Activated effector memory CD4-positive, alpha-beta T cell treated with anti-CD3 and anti-CD28 coated beads, Interleukin-2, amount 50 U/mL, for 16 hours (primary cell): ENCODE results near the gene SNAPC1.
"Not testable (repeated sequence)": the region's sequence is repeated elsewhere in the genome, so short reads cannot be mapped to it uniquely, and the experiment has no call there.

Experiments
- DNase-seq: peaks from one replicate; pipeline ENCODE4 v3.0.0-alpha.2; 2020

SNAPC1 gene

DNA sequence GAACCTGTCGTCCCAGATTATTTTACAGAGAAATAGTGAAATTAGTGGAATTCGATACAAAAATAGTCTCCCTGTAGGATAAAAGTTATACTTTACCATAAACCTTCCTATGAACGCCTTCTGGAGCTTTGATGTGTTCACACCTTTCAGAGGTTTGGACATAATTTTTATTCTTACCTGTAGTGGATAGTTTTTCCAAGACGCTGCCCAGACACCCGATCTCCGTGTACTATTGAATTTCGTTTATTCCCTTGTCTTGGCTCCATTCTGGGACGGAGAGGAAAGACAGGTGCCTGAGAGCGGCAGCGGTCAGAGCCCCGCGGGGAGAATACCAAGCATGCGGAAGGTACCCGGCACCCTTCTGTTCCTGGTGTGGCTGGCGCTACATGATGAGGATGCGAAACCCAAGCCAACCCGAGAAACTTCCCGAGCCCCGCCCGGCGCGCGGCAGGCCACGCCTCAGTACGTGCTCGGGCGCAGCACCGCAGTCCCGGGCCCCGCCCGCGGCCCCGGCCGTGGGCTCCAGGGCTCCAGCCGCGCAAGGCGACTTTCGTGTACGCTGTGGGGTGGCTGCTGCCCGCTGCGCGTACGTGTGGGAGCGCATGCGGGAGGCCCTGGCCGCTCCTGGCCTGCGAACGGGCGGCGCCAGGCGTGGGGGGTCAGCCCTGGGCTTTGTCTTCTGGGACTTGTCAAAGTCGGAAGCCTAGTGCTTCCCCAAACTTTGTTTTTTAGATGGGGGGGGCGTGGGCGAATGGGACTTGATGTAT, 11.3 kb upstream of the SNAPC1 start:
- peak; percentile 92 for DNase-seq

DNA sequence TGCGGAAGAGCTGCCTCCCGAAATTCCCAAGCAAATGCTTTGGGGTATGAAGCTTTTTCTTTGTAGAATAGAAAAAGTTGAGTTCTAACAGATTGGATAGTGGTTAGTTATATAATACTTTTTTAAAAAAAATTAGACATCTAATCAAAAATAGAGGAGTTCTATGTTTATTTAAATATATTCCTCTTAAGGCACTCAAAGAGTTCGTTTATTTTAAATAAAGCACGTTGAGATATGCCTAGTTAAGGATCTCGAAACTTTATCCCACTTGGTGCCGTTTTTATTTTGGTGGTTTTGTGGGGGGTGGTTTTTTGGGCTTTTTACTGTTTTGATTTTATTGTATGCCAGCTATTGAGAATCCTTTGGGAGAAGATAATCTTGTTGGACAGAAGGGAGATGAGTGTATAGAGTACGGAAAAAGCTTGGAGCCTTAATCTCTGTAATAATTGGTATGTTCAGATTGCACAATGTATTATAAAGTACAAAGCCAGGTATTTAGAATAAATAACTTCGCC, 10.7 kb upstream of the SNAPC1 start:
- DNase-seq: no peak

DNA sequence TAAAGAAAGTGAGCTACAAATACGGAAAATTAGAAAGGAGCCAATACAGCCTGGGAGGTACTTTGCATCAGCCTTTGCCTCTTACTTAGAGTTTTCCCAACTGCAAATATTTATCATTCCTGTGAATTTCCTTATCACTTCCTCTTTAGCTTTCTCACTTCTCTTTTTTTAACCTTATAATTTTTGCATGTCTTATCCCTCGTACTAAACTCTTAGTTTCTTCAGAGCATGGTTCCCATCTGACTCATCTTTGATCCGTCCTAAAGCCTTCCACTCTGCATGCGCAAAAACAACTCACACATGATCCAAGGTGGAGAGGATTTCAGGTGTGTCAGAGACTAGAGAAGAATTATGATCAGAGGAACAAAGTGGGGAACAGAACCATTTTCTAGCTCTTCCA, 9.6 kb upstream of the SNAPC1 start:
- DNase-seq: no peak

DNA sequence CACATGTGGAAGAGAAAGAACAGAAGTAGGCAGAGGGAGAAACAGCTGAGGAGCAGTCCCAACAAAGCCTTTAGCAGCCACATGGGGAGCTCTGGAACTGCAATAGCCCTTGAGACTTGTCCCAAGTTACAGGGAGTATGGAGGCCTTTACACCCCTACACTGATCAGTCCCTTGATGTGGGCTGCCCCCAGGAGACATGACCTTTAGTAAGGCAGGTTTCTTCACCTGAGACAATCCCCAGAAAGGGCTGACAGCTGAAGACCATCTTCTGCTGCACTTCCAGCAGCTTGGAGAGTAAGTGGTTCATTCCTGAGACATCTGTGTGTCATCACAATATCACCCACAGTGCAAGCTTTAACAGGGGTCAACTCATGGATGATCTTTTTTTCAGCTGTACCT, 8.6 kb upstream of the SNAPC1 start:
- DNase-seq: no peak

DNA sequence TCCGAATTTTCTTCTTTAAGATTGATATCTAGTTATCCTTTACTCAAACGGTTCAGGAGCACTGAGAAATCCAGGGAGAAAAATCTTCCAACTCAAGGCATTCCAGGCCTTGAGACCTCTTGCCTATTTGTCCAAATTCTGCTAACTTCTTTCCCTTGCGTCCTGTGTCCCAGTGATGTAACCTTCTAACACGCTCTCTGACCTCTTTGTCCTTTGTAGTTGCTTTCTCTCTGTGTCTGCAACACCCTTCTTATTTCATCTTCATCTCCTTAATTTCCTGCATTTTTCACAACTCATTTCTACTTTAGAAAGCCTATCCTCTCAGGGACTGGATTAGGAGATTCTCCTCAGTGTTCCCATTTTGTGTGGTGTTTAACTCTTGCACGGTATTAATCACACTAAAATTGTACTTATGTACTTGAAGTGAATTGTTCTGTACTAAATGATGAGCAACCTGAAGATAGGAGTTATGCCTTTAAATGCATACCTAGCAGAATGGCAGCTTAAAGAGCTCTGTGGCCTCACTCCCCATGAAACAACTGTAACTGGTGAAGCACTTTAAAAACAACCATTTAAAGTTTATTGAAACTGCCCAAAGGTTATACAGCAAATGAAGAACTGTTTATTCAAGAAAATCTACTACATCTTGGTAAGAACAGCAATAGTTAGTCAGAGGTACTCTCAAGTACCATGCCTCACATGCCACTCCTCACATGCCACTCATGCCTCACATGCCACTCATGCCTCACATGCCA, 7.4 kb upstream of the SNAPC1 start:
- DNase-seq: no peak

DNA sequence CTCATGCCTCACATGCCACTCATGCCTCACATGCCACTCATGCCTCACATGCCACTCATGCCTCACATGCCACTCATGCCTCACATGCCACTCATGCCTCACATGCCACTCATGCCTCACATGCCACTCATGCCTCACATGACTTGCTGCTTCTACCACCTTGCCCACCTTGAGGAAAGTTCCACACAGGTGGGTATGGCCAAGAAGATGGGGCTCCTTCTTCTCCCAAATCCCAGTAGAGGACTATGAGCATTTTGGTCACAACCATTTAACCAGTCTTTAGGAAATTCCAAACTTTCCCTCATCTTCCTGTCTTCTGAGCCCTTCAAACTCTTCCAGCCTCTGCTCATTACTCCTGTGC, 6.9 kb upstream of the SNAPC1 start:
- not testable (repeated sequence) for DNase-seq

DNA sequence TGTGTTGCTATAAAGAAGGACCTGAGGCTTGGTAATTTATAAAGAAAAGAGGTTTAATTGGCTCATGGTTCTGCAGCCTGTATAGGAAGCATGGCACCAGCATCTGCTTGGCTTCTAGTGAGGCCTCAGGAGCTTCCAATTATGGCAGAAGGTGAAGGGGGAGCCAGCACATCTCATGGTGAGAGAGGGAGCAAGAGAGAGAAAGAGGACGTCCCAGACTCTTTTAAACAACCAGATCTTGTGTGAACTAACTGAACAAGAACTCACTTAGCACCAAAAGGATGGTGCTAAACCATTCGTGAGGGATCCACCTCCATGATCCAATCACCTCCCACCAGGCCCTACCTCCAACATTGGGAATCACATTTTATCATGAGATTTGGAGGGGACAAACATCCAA, 6.1 kb upstream of the SNAPC1 start:
- DNase-seq: no peak

DNA sequence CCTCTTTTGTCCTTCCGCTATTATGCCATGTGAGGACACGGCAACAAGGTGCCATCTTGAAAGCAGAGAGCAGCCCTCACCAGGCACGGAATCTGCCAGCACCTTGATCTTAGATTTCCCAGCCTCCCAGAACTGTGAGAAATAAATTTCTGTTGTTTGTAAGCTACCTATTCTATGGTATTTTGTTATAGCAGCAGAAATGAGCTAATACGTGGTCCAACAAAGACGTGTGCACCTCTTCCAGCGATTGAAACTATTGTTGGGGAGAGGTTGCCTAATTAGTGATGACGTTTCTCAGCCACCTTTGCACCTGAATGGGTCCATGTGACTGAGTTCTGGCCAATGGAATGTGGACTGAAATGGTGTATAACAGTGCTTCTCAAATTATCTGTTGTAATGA, 2.3 kb upstream of the SNAPC1 start:
- no peak for DNase-seq

DNA sequence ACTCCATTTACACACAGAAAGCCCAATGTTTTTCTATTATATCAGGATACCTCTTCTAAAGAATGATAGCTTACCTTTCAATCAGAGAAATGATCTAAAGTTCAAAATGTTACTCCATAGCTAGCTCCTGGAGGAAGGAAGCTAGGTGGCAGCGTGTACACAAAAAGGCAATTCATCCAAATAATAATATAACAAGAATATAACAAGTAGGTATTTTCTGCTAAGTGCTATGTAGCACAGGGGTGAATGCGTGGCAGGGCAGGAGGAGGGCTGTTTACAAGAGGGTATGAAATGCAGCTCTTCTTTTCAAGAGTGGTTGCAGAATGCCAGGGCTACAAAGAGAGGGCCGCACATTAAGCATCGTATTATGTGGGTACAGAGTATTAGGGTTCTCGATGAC, 663 bp upstream of the SNAPC1 start:
- DNase-seq: no peak

DNA sequence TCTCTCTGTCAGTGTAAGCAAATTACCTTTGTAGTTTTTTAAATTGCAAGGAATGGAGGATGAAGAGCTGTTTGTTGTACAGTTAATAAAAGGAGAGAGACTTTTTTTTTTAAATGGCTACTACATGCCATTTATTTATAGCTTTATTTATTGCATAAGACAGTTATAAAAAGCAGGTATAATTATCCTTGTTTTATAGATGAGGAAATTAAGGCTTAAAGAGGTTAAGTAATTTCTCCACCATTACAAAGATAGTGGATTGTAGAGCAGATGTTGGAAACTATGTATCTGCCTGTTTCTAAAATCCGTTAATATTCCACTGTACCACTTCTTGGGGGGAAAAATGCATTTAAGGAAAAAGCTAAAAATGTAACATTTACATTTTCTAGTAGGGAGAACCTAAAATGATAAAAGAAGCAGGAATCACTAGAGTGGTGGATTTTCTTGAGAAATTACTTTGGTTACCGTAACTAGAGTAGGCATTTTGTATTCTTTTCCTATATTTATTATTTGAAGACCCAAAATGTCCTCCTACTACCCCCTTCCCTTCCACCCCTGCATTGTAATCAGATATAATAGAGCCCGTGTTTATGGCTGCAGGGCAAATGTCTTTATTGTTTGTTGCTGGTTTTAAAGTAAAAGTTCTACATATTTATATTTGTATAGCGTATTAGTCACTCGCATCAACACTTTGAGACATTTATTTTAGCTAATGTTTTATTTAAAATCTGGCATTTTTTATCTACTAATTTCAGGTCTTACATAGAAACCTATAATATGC, 2.3 kb downstream of the SNAPC1 start:
- DNase-seq: no peak

DNA sequence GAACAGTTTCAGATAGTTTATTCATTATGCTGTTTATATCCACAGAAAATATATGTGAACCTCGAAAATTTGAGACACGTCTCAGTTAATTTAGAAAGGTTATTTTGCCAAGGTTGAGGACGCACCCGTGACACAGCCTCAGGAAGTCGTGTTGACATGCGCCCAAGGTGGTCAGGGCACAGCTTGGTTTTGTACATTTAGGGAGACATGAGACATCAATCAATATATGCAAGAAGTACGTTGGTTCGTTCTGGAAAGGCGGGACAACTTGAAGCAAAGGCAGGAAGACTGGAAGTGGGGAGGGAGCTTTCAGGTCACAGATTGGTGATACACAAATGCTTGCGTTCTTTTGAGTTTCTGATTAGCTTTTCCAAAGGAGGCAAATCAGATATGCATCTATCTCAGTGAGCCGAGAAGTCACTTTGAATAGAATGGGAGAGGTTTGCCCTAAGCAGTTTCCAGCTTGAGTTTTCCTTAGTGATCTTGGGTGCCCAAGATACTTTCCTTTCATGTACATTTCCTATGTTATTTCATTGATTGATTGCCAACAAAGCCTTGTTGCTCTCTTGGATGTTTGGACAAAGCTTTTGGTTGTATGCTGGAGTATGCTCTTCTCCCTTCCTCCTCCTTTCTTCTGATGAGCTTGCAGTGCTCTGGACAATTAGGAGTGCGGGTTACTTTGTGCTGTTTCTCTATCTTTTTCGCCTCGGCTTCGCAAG, 3.2 kb downstream of the SNAPC1 start:
- no peak for DNase-seq

DNA sequence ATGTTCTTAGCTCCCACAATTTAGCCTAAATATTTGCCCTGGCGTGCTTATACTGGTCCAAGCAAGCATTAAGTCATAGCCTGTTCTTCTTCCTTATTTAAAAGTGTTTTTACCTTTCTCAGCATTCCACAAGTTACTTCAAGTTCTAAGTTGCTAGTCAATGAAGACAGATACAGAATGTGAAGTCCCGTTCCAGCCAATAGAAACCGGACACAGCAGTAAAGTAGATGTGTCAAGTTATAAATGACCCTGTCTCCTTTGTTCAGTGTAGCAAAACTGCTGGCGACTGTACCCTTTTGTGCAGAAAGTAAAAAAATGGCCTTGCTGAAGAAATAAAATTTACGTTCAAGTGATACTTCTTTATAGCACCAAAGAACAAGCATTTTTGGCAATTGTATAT, 3.9 kb downstream of the SNAPC1 start:
- DNase-seq: no peak

DNA sequence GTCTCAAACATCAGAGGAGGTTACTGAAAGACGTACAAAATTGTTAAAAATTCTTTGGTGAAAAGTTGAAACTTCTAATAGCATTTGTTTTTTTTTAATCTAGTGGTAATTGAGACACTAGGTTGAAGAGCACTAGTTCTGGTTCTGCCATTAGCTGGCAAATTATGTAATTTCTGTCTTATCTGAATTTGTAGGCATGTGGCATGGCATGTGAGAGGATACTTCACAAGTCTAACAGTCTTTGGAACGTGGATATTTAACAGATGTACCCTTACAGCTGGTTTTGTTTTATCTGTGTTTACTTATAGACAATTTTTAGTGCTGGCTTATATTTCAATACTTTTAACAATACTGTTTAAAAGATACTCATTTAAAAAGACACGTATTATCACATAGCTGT, 6.0 kb downstream of the SNAPC1 start:
- no peak for DNase-seq

DNA sequence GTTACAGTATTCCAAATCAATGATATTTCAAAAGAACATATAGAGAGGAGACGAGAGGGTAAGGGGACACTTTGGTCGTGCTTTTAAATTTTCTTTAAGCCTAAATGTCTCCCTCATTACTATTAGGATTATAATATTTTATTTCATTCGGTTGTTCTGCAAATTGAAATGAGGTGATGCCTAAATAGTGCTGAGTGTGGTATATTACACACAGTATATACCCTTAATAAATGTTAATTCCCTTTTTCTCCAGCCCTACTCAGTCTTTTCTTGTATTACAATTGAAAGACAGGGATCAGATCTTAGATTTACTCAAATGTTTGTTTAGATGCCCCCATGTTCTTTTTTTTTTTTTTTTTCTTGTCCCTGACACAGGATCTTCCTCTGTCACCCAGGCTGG, 7.7 kb downstream of the SNAPC1 start:
- DNase-seq: no peak

DNA sequence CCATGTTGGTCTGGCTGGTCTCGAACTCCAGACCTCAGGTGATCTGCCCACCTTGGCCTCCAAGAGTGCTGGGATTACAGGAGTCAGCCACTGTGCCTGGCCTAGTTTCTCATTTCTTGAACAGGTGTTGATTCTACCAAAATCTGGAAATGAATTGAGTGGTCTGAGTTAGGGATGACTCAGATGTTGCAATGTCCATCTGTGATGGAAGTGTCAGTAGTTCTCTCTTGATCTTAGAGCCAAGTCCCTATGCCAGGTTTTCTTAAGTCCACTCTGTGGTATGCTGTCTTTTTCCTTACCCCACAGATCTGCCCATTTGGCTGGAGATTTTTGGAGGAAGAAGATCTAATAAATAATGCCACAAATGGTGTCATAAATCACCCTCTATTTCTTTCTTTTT, 12.6 kb downstream of the SNAPC1 start:
- DNase-seq: no peak

DNA sequence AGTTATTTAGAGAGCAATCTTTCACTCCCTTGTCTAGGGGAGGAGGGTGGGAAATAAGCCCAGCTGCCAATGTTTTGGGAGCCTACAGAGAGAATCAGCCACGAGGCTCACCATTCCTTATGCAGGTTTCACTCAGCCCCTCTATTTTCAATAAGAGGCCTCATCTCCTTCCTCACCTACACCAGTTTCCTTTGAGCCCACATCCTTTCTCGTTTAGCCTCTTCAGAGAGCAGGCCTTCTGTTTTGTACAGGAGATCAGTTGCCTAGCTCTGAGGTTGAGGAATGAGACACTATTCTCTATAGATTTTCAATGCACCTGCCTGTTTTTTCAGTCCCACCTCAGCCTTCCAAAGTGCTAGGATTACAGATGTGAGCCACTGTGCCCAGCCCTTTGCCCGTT, 17.9 kb downstream of the SNAPC1 start:
- DNase-seq: no peak

DNA sequence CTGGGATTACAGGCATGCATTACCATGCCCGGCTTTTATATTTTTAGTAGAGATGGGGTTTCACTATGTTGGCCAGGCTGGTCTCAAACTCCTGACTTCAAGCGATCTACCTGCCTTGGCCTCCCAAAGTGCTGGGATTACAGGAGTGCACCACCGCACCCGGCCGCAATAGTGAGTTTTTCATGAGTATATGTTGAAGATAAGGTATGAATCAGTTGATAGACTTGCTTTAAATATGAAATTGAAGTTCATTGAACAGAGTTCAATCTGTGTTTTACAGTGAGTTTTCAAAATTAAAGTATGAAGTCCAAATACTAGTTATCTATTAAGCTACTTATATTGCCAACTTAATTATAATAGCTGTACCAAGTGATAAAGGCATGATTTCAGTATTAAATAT, 35.1 kb downstream of the SNAPC1 start:
- no peak for DNase-seq

DNA sequence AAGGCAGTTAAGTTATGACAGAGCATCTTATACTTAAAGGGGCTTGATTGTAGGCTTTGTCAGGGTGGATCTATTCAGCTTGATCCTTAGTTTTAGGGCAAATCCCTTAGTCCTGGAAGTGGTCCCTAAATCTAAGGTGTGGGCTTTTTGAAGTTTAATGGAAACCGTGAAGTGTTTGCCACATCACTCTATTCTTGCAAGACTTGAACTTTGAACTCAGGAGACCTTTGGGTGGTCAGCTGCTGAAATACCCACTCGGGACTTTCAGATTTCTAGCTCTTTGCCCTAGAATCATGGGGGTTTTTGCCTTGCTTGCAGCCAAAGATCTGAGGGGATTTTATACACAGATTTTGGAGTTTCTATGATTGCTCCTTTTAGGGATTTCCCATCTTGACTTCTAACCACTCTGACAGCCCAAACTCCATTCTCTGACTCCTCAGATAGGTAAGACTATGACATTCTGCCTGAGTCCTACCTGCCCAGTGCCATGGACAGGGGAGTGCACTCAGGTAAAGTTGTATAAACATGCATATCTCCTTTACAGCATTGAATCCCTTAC, 39.9 kb downstream of the SNAPC1 start:
- DNase-seq: no peak

DNA sequence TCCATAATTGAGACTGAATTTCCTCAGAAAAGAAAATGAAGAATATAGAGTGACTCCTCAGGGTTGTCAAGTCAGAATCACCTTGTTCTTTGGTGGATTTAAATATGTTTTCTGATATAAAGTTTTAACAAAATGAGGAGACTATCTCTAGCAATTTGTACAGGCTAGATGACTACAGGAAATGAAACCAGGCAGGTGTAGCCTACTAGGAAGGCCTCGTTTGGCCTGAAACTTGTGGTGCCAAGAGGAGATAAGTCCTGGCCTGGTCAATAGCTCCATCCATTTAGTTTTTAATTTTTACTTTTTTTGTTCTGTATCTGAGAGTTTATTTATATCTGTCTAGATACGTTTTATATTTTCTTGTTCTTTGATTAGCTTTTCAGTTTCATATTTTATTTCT, 41.5 kb downstream of the SNAPC1 start:
- no peak for DNase-seq

DNA sequence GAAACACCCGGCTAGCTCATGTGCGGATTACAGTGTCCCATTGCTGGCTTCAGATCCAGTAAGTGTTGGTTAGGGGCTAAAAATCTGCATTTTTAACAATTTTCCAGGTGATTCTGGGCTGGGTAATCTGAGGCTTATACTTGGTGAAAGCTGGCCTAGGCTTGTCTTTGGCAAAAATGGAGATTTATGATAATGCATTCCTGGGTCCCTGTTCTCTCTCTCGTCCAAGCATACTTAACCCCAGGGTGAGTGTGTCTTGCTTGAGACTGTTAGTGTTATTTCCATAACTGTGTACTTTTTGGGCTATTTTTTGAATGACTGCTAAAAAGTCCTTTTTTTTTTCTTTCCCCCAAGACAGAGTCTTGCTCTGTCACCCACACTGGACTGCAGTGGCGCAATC, 43.2 kb downstream of the SNAPC1 start:
- no peak for DNase-seq

DNA sequence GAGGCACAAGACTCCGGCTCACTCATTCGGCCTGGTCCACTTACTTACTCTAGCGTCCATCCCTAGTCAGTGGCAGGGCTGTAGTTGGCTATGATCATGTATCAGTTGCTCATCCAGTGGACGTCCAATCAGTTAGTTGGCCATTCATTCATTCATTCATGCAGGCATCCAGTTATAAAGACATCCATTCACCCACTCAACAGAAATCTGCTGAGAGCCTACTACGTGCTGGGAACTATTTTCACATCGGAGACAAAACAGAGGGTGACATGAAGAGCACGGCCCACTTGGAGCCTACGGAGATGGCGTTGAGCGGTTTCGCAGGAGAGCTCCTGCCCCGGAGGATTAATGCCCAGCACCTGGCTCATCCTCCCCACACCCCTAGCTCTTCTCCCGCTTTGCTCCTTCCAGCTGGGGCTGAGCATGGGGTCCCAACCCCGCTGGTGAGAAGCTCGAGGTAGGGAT, 49.7 kb downstream of the SNAPC1 start:
- no peak for DNase-seq

DNA sequence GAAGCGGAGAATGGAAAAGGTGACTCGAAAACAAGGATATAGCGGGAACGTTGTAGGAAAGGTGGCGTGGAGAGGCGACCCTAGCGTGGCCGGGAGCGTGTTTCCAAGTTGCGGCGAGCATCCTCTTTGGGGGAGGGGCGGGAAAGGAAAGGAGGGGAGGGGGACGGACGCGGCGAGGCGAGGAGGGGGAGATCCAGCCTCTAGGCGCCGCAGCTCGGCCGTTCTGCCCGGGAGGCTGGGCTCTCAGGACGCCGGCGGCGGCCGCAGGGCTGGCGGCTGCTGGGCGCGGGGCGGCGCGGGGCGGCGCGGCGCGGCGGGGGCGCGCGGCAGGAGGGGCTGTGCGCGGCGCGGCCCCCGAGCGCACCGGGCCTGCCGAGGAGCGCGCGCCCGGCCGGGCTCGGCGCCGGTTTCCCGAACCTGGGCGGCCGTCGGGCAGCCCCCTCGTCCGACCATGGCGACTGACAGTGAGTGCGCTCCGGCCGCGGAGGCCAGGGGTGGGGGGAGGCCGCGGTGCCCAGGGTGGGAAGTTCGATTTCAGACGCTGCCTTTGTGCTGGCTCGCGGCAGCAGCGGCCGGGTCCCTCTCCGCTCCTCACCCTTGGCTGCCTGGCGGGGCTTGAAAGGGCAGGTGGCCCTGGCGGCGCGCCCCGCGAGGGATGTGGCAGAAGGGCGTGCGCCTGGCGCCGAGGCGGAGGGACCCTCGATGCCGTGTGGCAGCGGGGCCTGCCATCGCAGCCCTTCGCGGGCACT, 50.3 kb downstream of the SNAPC1 start, which contains the start of gene SYT16:
Gene SYT16, plus strand, starts transcription at position 357 of the 749 bp plus-strand sequence.
- DNase-seq: no peak
